Activated CD8-positive, alpha-beta memory T cell treated with anti-CD3 and anti-CD28 coated beads, Interleukin-2, amount 50 U/mL, for 1 hour (primary cell): Measurements from ENCODE around the gene DOCK9.

Experiments
- DNase-seq: peaks from one replicate; pipeline ENCODE4 v3.0.0-alpha.2; 2020; ENCODE audit errors: extremely low read depth

Gene DOCK9

GRCh38 chr13:98950705-98951104 lies 27.2 kb downstream of the DOCK9 start:
- DNase-seq: no peak

- no peak for DNase-seq
Measured at GRCh38 chr13:98947925-98948324, 29.9 kb downstream of the DOCK9 start.

GRCh38 chr13:98945863-98946605 lies 31.8 kb downstream of the DOCK9 start:
- no peak for DNase-seq

- DNase-seq: no peak
Measured at GRCh38 chr13:98944336-98944735, 33.5 kb downstream of the DOCK9 start.

- DNase-seq: no peak
Measured at GRCh38 chr13:98942997-98943396, 34.9 kb downstream of the DOCK9 start.

GRCh38 chr13:98942485-98942884 lies 35.4 kb downstream of the DOCK9 start:
- DNase-seq: no peak

- DNase-seq: no peak
Measured at GRCh38 chr13:98941536-98941935, 36.3 kb downstream of the DOCK9 start.

- DNase-seq: no peak
Measured at GRCh38 chr13:98941126-98941525, 36.7 kb downstream of the DOCK9 start.

GRCh38 chr13:98940325-98941001 lies 37.4 kb downstream of the DOCK9 start:
- no peak for DNase-seq

- DNase-seq: no peak
Measured at GRCh38 chr13:98939660-98940191, 38.1 kb downstream of the DOCK9 start.

- no peak for DNase-seq
Measured at GRCh38 chr13:98938801-98939200, 39.1 kb downstream of the DOCK9 start.

GRCh38 chr13:98937911-98938381 lies 39.9 kb downstream of the DOCK9 start:
- DNase-seq: no peak

- no peak for DNase-seq
Measured at GRCh38 chr13:98934243-98934642, 43.6 kb downstream of the DOCK9 start.

- DNase-seq: no peak
Measured at GRCh38 chr13:98930151-98930591, 47.7 kb downstream of the DOCK9 start.

GRCh38 chr13:98927951-98928927 lies 49.6 kb downstream of the DOCK9 start:
- no peak for DNase-seq

- DNase-seq: no peak
Measured at GRCh38 chr13:98925949-98926348, 51.9 kb downstream of the DOCK9 start.

- DNase-seq: no peak
Measured at GRCh38 chr13:98923641-98924397, 54.0 kb downstream of the DOCK9 start.

- no peak for DNase-seq
Measured at GRCh38 chr13:98922306-98922705, 55.6 kb downstream of the DOCK9 start.

GRCh38 chr13:98921786-98922185 lies 56.1 kb downstream of the DOCK9 start:
- DNase-seq: no peak

- DNase-seq: no peak
Measured at GRCh38 chr13:98921015-98921580, 56.8 kb downstream of the DOCK9 start.

GRCh38 chr13:98919566-98919965 lies 58.3 kb downstream of the DOCK9 start:
- no peak for DNase-seq
